Measurements from ENCODE around the gene MUC6. TPM values are rescaled to one million over a fixed set of nuclear protein-coding genes. Genes with fewer than 3 reads are reported as not detected.

The MUC6 gene
- total RNA-seq, 1 experiment from 2014 or later = not detected

GRCh38 chr11:1082346-1082727 is 45.8 kb upstream of the MUC6 start:
- Mint-ChIP-seq H3K4me3 (no peak overlapping the region), H3K4me1 (no peaks in the 10 kb centered on the region), H3K36me3 (ENCODE audit: insufficient read depth in 1 of 3, low read depth in 3 of 3) (no peaks in the 10 kb centered on the region), H3K27ac (no peak overlapping the region), H3K9me3 (no peaks in the 10 kb centered on the region), H3K27me3 (ENCODE audit: low read depth) (no peaks in the 10 kb centered on the region; the same call in 1 of the 2 replicates)
- Histone ChIP-seq H4K20me1 (ENCODE audit: control insufficient read depth, insufficient read depth, insufficient read length) (no peaks in the 10 kb centered on the region), H2AFZ (ENCODE audit: low read length) (no peak overlapping the region), H3K4ac (ENCODE audit: low read depth, low read length) (no peak overlapping the region), H4K8ac (replicated peaks; ENCODE audit: insufficient read length, low read depth, low read length) (no peak overlapping the region), H3K14ac (ENCODE audit: insufficient read depth, low read length) (no peak overlapping the region; the same call in 1 of the 2 replicates), H3K9me3 (ENCODE audit: control insufficient read depth, low read depth, low read length) (no peaks in the 10 kb centered on the region), H3K18ac (ENCODE audit: insufficient read length, low read depth, low read length) (no peak overlapping the region), H2BK20ac (ENCODE audit: low read depth, low read length, poor library complexity, severe bottlenecking) (no peak overlapping the region), H3T11ph (ENCODE audit: low read length) (no peak overlapping the region), H3K4me1 (ENCODE audit: insufficient read depth, low read length) (no peaks in the 10 kb centered on the region), H3K4me2 (ENCODE audit: insufficient read depth, insufficient read length, low read length) (no peak overlapping the region), H2BK12ac (ENCODE audit: insufficient read length, low read depth, low read length) (no peak overlapping the region), H2BK120ac (ENCODE audit: low read depth, low read length, poor library complexity, severe bottlenecking) (no peak overlapping the region), H3K79me2 (ENCODE audit: insufficient read depth, low read length) (no peaks in the 10 kb centered on the region), H3K9ac (ENCODE audit: extremely low read depth, insufficient read length, low read length) (no peak overlapping the region), H3K23ac (ENCODE audit: insufficient read length, low read depth, low read length) (no peak overlapping the region), H2BK15ac (ENCODE audit: low read depth, low read length) (no peak overlapping the region), H3K79me1 (ENCODE audit: insufficient read depth, low read depth, low read length, poor library complexity, severe bottlenecking) (no peaks in the 10 kb centered on the region), H4K91ac (ENCODE audit: insufficient read length, low read depth, low read length) (no peak overlapping the region), H3K56ac (ENCODE audit: insufficient read length, low read depth, low read length) (no peak overlapping the region), H4K5ac (ENCODE audit: insufficient read length, low read depth, low read length) (no peak overlapping the region), H3K27ac (ENCODE audit: insufficient read length, low read depth, low read length) (no peak overlapping the region), H2AK5ac (ENCODE audit: insufficient read length, low read length) (no peak overlapping the region), H2BK5ac (ENCODE audit: insufficient read length, low read length) (no peak overlapping the region), H3K23me2 (ENCODE audit: insufficient read length, low read depth, low read length, poor library complexity, severe bottlenecking) (no peaks in the 10 kb centered on the region), H3K27me3 (ENCODE audit: insufficient read depth, low read length) (no peaks in the 10 kb centered on the region)
- TF ChIP-seq CTCF (conservative IDR thresholded peaks at IDR 0.05) = no peak
- no peak for DNase-seq
- no CpG with 5 or more reads among the region's 14 CpGs for WGBS (ENCODE audit: extremely low coverage, insufficient read length, low lambda C conversion rate)

Data from H9 (cell line).